GM18951 (cell line): Measurements from ENCODE around the gene EPO.
"Not testable (repeated sequence)": the region's sequence is repeated elsewhere in the genome, so short reads cannot be mapped to it uniquely, and the experiment has no call there.

Experiments
- POLR2A ChIP-seq: IDR thresholded peaks from 4 replicates; pipeline ENCODE4 v1.6.1; 2011; ENCODE audit warnings: mild to moderate bottlenecking; ENCODE audit not compliant: insufficient read length, insufficient read depth; ENCODE audit errors: extremely low read depth
- in situ Hi-C: fragments of 300-500 bp; cut with MboI; formaldehyde crosslinking; loops from one replicate; pipeline ENCODE4 v1.12.0; 2022; ENCODE audit warnings: low sequenced_read_pairs, mixed read lengths, inconsistent platforms; ENCODE audit not compliant: unreplicated experiment

Gene EPO

DNA sequence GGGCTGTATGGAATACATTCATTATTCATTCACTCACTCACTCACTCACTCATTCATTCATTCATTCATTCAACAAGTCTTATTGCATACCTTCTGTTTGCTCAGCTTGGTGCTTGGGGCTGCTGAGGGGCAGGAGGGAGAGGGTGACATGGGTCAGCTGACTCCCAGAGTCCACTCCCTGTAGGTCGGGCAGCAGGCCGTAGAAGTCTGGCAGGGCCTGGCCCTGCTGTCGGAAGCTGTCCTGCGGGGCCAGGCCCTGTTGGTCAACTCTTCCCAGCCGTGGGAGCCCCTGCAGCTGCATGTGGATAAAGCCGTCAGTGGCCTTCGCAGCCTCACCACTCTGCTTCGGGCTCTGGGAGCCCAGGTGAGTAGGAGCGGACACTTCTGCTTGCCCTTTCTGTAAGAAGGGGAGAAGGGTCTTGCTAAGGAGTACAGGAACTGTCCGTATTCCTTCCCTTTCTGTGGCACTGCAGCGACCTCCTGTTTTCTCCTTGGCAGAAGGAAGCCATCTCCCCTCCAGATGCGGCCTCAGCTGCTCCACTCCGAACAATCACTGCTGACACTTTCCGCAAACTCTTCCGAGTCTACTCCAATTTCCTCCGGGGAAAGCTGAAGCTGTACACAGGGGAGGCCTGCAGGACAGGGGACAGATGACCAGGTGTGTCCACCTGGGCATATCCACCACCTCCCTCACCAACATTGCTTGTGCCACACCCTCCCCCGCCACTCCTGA, 2.4 kb downstream of the EPO start:
- no peak for TF ChIP-seq POLR2A
- in situ Hi-C loops, result no loop called here

DNA sequence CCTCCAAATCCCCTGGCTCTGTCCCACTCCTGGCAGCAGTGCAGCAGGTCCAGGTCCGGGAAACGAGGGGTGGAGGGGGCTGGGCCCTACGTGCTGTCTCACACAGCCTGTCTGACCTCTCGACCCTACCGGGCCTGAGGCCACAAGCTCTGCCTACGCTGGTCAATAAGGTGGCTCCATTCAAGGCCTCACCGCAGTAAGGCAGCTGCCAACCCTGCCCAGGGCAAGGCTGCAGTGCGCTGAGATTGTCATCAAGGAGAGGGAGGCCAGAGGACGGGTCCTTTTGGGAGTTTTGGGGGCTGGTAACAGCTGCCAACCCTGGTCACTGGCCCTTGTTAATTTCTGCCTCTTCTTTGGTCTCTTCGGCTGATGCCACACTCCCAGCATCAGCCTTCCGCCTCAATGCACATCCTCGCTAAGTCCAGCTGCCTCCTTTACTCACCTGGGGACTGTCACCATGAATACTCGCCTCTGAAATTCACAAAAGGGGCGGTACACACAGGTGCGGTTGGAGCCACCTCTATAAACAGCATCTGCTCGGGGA, 3.5 kb downstream of the EPO start:
- TF ChIP-seq POLR2A, result no peak
- in situ Hi-C loops, result no loop called here

DNA sequence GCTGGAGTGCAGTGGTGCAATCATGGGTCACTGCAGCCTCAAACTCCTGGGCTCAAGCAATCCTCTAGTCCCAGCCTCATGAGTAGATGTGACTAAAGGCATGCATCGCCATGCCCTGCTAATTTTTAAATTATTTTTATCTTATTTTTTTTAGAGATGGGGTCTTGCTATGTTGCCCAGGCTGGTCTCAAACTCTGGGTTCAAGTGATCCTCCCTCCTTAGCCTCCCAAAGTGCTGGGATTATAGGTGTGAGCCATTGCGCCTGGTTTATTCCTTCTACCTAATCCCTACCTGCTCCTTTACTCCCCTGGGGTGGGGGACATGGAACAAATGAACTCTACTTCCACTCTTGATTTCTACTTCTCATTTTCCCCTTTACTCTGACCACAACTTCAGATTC, 4.1 kb downstream of the EPO start:
- in situ Hi-C loops, result not testable (repeated sequence)

DNA sequence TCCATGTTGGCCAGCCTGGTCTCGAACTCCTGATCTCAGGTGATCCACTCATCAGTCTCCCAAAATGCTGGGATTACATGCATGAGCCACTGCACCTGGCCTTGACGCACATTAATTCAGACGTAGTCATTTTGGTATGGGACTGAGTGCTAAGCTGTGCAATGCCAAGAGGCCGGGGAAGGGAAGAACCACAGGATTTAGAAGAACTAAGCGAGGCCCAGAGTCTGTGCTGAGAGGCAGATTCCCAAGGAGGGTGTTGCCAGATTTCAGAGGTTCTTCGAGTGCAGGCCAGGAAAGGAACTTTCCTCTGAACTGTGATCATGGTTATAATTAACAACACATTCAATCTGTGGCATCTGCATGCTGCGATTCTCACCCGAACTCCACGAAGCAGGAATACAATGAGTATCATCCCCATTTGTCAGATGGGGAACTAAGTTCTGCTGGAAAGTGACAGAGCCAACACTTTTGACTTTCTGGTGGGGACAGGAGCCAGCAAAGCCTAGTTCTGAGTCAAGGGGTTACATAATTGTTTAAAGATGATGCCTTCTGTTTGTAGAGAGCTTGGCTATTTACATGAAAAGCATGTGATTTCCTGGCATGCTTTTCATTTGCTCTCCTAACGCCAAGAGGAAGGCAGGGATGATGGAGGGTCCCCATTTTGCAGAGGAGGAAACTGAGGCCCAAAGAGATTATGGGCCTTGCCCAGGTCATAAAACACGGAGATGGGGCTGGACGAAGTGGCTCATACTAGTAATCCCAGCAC, 6.9 kb downstream of the EPO start:
- in situ Hi-C loops, result no loop called here
- no peak for TF ChIP-seq POLR2A

DNA sequence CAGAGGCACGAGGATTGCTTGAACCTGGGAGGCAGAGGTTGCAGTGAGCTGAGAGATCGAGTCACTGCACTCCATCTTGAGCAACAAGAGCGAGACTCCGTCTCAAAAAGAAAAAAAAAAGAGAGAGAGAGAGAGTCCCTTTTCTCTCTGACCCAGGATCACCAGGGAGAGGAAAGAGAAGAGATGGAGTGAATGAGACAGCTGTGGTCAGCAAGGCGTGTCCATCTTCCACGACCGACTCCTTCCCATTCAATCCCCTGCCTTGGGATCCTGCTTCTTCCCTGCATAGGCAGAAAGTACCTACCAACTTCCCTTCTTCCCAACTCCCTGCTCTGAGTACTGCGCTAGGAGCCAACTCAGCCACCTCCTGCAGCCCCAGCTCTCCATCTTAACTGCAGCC, 7.9 kb downstream of the EPO start:
- in situ Hi-C loops, result no loop called here
- TF ChIP-seq POLR2A, result no peak

DNA sequence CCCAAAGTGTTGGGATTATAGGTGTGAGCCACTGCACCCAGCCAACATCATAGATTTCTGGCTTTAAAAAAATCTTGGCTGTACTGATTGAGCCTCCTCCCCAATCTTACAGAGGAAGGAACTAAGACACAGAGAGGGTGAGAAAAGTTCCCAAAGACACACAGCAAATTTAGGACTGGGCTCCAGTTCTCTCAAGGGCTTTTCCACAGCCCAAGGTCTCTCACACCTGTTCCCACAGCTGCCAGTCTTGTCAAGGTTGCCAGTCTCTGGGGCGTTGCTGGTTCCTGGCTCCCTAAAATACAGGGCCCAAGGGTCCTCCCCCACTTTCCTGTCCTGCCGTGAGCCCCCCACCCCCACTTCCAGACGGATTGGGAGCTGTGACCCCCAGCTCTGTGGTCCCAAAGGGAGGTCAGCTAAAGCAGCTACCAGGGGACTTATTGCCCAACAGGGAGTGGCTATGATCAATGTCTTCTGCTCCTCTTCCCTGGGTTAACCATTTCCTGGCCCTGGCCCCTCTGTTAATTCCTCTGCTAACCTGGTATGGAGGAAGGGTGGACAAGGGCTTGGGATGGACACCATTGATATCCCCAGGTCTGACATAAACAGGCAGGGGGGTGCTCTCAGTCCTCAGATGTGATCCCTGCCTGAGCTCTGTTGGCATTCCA, 10.0 kb downstream of the EPO start:
- in situ Hi-C loops, result no loop called here
- TF ChIP-seq POLR2A, result no peak

DNA sequence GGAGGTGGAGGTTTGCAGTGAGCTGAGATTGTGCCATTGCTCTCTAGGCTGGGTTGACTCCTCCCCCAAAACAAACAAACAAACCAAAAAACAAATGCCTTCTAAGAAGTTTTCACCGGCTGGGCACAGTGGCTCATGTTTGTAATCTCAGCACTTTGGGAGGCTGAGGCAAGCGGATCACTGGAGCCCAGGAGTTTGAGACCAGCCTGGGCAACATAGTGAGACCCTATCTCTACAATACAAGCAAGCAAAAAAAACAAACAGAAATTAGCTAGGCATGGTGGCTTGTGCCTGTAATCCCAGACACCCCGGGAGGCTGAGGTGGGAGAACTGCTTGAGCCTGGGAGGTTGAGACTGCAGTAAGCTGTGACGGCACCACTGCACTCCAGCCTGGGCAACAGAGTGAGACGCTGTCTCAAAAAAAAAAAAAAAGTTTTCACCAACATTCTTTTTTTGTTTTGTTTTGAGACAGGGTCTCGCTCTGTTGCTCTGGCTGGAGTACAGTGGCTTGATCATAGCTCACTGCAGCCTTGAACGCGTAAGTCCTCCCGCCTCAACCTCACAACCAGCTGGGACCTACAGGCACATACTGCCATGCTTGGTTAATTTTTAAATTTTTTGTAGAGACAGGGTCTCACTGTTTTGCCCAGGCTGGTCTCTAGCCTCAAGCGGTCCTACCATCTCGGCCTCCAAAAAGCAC, 11.8 kb downstream of the EPO start:
- in situ Hi-C loops, result no loop called here
- no peak for TF ChIP-seq POLR2A

DNA sequence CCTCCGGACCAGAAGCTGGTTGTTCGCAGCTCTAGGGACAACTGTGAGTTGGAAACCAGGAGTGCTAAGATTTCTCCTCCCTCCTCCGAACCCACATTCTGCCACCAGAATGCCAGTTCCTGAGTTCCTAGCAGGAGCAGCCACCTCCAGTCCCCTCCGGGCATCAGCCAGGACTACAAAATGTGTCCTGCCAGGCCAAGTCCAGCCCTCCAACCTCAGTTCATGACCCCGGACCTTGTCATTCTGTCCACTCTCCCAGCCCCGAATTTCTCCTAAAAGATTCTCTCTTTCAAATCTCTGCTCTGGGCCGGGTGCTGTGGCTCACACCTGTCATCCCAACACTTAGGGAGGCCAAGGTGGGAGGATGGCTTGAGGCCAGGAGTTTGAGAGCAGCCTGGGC, 15.5 kb downstream of the EPO start:
- in situ Hi-C loops, result no loop called here

DNA sequence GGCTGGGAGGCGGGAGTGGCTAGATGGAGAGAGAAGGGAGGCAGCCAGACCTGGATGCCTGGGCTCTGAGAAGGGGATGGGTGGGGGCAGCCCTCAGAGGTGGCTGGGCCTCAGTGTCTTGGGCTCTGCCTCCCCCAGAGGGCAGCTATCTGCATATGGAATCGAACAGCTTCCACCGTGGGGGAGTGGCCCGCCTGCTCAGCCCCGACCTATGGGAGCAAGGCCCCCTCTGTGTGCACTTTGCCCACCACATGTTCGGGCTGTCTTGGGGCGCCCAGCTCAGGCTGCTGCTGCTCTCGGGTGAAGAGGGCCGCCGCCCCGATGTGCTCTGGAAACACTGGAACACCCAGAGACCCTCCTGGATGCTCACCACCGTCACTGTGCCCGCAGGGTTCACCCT, 16.4 kb downstream of the EPO start:
- TF ChIP-seq POLR2A, result no peak
- in situ Hi-C loops, result no loop called here

More for the DNA sequence above, 15.5 kb downstream of the EPO start:
- no peak for TF ChIP-seq POLR2A

DNA sequence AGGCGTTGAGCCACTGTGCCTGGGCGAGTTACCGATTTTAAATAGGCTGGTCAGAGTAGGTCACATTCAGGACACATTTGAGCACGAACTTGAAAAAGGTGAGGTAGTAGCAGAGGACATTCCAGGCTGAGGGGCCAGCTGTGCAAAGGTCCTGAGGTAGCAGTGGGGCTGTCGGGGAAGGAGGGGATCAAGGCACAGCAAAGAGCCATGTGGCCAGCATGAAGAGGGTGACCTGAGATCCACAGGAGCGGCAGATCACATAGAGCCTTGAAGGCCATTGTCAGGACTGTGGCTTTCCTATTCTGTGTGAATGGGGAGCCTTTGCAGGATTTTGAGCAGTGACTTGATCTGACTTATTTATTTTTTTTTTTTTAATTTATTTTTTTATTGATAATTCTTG, 19.7 kb downstream of the EPO start:
- TF ChIP-seq POLR2A, result no peak
- in situ Hi-C loops, result no loop called here

DNA sequence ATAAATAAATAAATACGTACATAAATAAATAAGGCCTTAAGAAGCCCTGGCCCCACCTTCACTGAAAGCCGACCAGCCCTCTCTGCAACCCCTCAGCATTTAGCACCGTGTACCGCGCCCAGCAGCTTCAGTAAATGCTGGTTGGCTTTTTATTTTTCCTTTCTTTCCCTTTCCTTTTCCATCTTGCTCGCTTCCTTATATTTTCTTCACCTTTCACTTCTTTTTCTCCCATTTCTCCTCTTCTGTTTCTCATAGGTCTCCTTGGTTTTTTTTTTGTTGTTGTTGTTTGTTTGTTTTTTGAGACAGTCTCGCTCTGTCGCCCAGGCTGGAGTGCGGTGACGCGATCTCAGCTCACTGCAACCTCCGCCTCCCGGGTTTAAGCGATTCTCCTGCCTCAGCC, 24.3 kb downstream of the EPO start:
- TF ChIP-seq POLR2A, result no peak
- in situ Hi-C loops, result no loop called here

DNA sequence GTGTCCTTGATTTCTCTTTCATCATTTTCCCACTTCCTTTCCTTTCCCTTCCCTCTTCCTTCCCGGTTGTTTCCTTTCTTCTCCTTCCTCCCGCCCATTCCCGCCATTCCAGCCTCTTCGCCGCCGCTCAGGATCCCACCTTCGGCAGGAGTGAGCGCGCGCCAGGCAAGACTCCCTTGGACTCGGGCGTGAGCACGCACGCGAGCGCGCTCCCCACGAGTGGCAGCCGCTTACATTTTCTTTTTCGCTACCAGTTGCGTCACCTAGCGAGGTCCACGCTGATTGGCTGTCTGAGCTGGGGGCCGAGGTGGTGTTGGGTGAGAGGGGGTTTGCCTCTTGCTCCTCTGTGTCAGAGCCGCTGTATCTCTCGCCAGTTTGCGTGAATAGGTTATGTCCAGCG, 24.9 kb downstream of the EPO start:
- in situ Hi-C loops, result no loop called here
- no peak for TF ChIP-seq POLR2A

DNA sequence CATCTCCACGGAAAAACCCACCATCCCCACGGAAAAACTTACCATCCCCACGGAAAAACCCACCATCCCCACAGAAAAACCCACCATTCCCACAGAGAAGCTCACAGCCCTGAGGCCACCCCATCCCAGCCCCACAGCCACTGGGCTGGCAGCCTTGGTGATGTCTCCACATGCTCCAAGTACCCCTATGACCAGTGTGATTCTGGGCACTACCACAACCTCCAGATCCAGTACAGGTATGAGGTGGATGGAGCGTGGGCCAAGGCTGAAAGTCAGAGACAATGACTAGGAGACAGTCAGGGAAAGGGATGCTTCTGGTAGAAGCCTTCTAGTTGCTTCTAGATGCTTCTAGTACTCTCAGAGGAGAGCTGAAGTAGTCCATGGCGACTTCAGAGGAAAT, 32.7 kb downstream of the EPO start:
- in situ Hi-C loops, result loop anchor here (25.0 kb wide), 1 partner anchor 309 kb away; no protein-coding TSS in a partner anchor

More for the DNA sequence above, 32.7 kb downstream of the EPO start:
- TF ChIP-seq POLR2A, result no peak
